Esophagus squamous epithelium (tissue), 4 donors: ENCODE data around the gene GAS7.

Source experiments
- POLR2A ChIP-seq, 4 donors: fragments of 450-650 bp; IDR thresholded peaks; one replicate each; pipeline ENCODE4 v1.6.1; 2017; ENCODE audit warnings: antibody characterized with exemption in 4 of 4, mild to moderate bottlenecking in 4 of 4, moderate library complexity in 3 of 4
- TF ChIP-seq, protein P1 (sequence below), 6 experiments: fragments of 450-650 bp in 4 of 6; fragments of 200-600 bp in 2 of 6; sonication (generic) in 2 of 6; IDR thresholded peaks; one replicate each; pipeline ENCODE4 v1.5.1; 2016 to 2019; ENCODE audit warnings: antibody characterized with exemption in 6 of 6, mild to moderate bottlenecking in 4 of 6, moderate library complexity in 4 of 6

GRCh38 chr17:10034719-10035475, 163.5 kb downstream of the GAS7 start:
- TF ChIP-seq, protein P1, sequence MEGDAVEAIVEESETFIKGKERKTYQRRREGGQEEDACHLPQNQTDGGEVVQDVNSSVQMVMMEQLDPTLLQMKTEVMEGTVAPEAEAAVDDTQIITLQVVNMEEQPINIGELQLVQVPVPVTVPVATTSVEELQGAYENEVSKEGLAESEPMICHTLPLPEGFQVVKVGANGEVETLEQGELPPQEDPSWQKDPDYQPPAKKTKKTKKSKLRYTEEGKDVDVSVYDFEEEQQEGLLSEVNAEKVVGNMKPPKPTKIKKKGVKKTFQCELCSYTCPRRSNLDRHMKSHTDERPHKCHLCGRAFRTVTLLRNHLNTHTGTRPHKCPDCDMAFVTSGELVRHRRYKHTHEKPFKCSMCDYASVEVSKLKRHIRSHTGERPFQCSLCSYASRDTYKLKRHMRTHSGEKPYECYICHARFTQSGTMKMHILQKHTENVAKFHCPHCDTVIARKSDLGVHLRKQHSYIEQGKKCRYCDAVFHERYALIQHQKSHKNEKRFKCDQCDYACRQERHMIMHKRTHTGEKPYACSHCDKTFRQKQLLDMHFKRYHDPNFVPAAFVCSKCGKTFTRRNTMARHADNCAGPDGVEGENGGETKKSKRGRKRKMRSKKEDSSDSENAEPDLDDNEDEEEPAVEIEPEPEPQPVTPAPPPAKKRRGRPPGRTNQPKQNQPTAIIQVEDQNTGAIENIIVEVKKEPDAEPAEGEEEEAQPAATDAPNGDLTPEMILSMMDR (IDR thresholded peaks at IDR 0.05), result no peak
- TF ChIP-seq POLR2A (IDR thresholded peaks at IDR 0.05), result no peak
